ENCODE data around the gene GOSR2. TPM values are rescaled to one million over a fixed set of nuclear protein-coding genes. Genes with fewer than 3 reads are reported as not detected.

Gene GOSR2
- total and polyA plus RNA-seq, 9 of the 15 experiments (the other 6 are each of a cell fraction or from before 2014, with no cell fraction given), result 32.7 to 96.3 (median 48.9) TPM

DNA sequence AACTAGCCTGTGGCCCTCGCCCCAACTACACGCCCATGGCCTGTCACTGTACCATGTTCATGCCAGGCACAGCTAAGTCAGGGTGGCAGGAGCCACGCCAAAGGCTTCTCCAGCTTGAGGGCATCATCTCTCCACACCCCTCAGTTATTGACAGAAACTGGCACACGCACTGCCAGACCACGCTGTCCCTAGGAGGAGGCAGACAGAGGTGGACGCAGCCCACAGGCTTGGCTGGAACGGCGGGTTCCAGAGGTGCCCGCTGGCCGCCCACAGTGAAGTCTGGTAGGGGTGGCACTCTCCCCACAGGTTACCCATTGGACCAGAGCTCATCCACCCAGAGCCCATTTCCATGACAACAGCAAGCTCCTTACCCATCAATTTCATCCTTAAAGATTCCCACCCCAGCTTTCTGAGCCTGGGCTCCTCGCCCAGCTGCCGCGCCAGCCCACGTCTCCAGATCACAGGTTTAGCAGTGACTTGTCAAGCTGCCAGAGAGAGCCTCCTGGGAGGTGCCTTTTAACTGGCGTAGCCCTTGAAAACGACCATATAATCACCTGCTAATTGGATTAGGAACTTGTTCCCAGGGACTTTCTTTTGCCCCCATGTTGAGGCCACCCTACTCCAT, 28.1 kb downstream of the GOSR2 start:
- in situ Hi-C loops (cut with MboI), result no loop called here
- POLR2A ChIA-PET, result interaction anchor here (0.6 to 1.9 kb wide), 4 partner anchors 9 to 39 kb away, joined by 3 to 8 read pairs (median 4); no protein-coding TSS in a partner anchor
- Histone ChIP-seq H3K9me1 (ENCODE audit: control insufficient read depth, insufficient read depth, low read length) (no peaks in the 10 kb centered on the region), H2AFZ (ENCODE audit: low read depth, low read length) (no peak overlapping the region), H4K20me1 (replicated peaks; ENCODE audit: control insufficient read depth, insufficient read depth, low read length) (peaks cover 20% of the 10 kb centered on the region; the same call in 1 of the 2 replicates), H3K9ac (ENCODE audit: insufficient read depth in 1 of 2, low read depth in 2 of 2, low read length in 2 of 2) (no peak overlapping the region), H3K27ac (ENCODE audit: extremely low read depth, low read depth, low read length) (no peak overlapping the region), H3K4me2 (ENCODE audit: insufficient read depth, low read length) (no peak overlapping the region), H3K27me3 (ENCODE audit: control insufficient read depth in 2 of 2, insufficient read depth in 2 of 2, low read length in 2 of 2) (peaks cover 6 to 45% of the 10 kb centered on the region in 2 experiments; a peak in 4 of 5 replicates), H3K4me3 (no peak overlapping the region), H3K36me3 (ENCODE audit: control insufficient read depth, insufficient read depth, low read length) (no peaks in the 10 kb centered on the region), H3K9me3 (replicated peaks; ENCODE audit: control insufficient read depth, insufficient read depth, low read depth, low read length) (no peaks in the 10 kb centered on the region), H3K4me1 (replicated peaks in 1 of 2; ENCODE audit: control insufficient read depth in 2 of 2, insufficient read depth in 2 of 2, low read length in 2 of 2) (no peaks in the 10 kb centered on the region), H3K79me2 (ENCODE audit: control insufficient read depth, insufficient read depth, low read length) (no peaks in the 10 kb centered on the region)
- no peak for FAIRE-seq
- CTCF ChIA-PET (ENCODE audit: low intra/inter-chr PET ratio), result no interaction called here
- intact Hi-C loops (cut with micrococcal nuclease), result no loop called here
- 17% methylated on average over 16 of the region's 16 CpGs for WGBS (ENCODE audit: insufficient coverage, low coverage, missing lambda C conversion rate)
- no peak for TF ChIP-seq ZNF77 (CRISPR knock-in tag; IDR thresholded peaks at IDR 0.05)
- TF ChIP-seq POLR2G (IDR thresholded peaks at IDR 0.05; ENCODE audit: low read depth, low read length), result 0 out of 2 replicates have a peak, but pooled peaks have one; percentile 48
- peak; percentile 31; the same call in 1 of the 2 replicates for TF ChIP-seq POLR2AphosphoS2 (IDR thresholded peaks at IDR 0.05; ENCODE audit: low read length)
- DNase-seq (ENCODE audit: extremely low read depth in 1 of 4, low spot score in 3 of 4), result no peak
- no TSS peak for BruUV-seq (replicated peaks)
- ATAC-seq, result no peak; the same call in 2 of the 3 replicates

DNA sequence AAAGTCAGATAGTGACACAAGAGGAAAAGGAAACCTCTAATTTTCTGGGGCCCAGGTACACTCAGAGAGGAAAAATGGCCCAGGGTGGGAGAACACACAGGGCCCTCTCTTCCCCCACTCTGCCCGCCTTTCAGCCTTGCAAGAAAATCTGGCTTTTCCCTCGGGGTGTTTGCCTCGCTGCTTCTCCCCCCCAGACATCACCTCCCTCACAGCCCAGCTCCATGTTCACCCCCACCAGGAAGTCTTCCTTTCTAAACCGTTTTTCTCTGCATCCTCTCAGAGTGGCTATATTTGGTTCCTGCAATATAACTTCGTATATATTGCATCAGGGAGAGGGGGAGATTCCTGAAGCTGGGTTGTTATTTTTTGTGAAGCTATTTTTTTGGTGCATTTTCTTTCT, 28.7 kb downstream of the GOSR2 start:
- in situ Hi-C loops (cut with MboI), result no loop called here
- no peaks in the 10 kb centered on the region for H3K79me2 ChIP-seq (ENCODE audit: control insufficient read depth, insufficient read depth, low read length)
- 6% methylated on average over 5 of the region's 5 CpGs for WGBS (ENCODE audit: insufficient coverage, low coverage, missing lambda C conversion rate)
- BruUV-seq (replicated peaks), result no TSS peak
- H3K4me1 ChIP-seq (replicated peaks in 1 of 2; ENCODE audit: control insufficient read depth in 2 of 2, insufficient read depth in 2 of 2, low read length in 2 of 2), result no peaks in the 10 kb centered on the region
- H3K27ac ChIP-seq (ENCODE audit: extremely low read depth, low read depth, low read length), result no peak overlapping the region
- H3K27me3 ChIP-seq (ENCODE audit: control insufficient read depth in 2 of 2, insufficient read depth in 2 of 2, low read length in 2 of 2), result peaks cover 6 to 50% of the 10 kb centered on the region in 2 experiments; a peak in 4 of 5 replicates
- H4K20me1 ChIP-seq (replicated peaks; ENCODE audit: control insufficient read depth, insufficient read depth, low read length), result peaks cover 19% of the 10 kb centered on the region; the same call in 1 of the 2 replicates
- no peaks in the 10 kb centered on the region for H3K9me3 ChIP-seq (replicated peaks; ENCODE audit: control insufficient read depth, insufficient read depth, low read depth, low read length)
- intact Hi-C loops (cut with micrococcal nuclease), result no loop called here
- H3K9me1 ChIP-seq (ENCODE audit: control insufficient read depth, insufficient read depth, low read length), result no peaks in the 10 kb centered on the region
- H3K36me3 ChIP-seq (ENCODE audit: control insufficient read depth, insufficient read depth, low read length), result no peaks in the 10 kb centered on the region
- DNase-seq (ENCODE audit: extremely low read depth in 1 of 4, low spot score in 3 of 4) (no peak), FAIRE-seq (no peak), ATAC-seq (no peak)
- no peak overlapping the region for H2AFZ ChIP-seq (ENCODE audit: low read depth, low read length)
- H3K4me2 ChIP-seq (ENCODE audit: insufficient read depth, low read length), result no peak overlapping the region
- H3K9ac ChIP-seq (ENCODE audit: insufficient read depth in 1 of 2, low read depth in 2 of 2, low read length in 2 of 2), result no peak overlapping the region
- ChIA-PET CTCF (ENCODE audit: low intra/inter-chr PET ratio) (no interaction called here), POLR2A (interaction anchor here (0.6 to 1.9 kb wide), 5 partner anchors 9 to 48 kb away, joined by 3 to 8 read pairs (median 4); no protein-coding TSS in a partner anchor)
- H3K4me3 ChIP-seq, result no peak overlapping the region
- TF ChIP-seq BDP1 (IDR thresholded peaks at IDR 0.05; ENCODE audit: insufficient read depth, insufficient read length) (no peak), ZNF431 (CRISPR knock-in tag; IDR thresholded peaks at IDR 0.05) (no peak), NFXL1 (CRISPR knock-in tag; IDR thresholded peaks at IDR 0.05) (no peak), CBFA2T3 (IDR thresholded peaks at IDR 0.05) (no peak), PTTG1 (tag; IDR thresholded peaks at IDR 0.05; ENCODE audit: low read depth) (no peak), KAT2B (IDR thresholded peaks at IDR 0.05; ENCODE audit: low read depth, low read length) (no peak), ZNF24 (IDR thresholded peaks at IDR 0.05) (no peak), ZNF143 (CRISPR knock-in tag; IDR thresholded peaks at IDR 0.05) (no peak)
- TF ChIP-seq, protein P1, sequence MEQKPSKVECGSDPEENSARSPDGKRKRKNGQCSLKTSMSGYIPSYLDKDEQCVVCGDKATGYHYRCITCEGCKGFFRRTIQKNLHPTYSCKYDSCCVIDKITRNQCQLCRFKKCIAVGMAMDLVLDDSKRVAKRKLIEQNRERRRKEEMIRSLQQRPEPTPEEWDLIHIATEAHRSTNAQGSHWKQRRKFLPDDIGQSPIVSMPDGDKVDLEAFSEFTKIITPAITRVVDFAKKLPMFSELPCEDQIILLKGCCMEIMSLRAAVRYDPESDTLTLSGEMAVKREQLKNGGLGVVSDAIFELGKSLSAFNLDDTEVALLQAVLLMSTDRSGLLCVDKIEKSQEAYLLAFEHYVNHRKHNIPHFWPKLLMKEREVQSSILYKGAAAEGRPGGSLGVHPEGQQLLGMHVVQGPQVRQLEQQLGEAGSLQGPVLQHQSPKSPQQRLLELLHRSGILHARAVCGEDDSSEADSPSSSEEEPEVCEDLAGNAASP (IDR thresholded peaks at IDR 0.05), result no peak
- TF ChIP-seq, protein P2, sequence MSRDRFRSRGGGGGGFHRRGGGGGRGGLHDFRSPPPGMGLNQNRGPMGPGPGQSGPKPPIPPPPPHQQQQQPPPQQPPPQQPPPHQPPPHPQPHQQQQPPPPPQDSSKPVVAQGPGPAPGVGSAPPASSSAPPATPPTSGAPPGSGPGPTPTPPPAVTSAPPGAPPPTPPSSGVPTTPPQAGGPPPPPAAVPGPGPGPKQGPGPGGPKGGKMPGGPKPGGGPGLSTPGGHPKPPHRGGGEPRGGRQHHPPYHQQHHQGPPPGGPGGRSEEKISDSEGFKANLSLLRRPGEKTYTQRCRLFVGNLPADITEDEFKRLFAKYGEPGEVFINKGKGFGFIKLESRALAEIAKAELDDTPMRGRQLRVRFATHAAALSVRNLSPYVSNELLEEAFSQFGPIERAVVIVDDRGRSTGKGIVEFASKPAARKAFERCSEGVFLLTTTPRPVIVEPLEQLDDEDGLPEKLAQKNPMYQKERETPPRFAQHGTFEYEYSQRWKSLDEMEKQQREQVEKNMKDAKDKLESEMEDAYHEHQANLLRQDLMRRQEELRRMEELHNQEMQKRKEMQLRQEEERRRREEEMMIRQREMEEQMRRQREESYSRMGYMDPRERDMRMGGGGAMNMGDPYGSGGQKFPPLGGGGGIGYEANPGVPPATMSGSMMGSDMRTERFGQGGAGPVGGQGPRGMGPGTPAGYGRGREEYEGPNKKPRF (IDR thresholded peaks at IDR 0.05; ENCODE audit: low read depth, low read length), result no peak
